H1 (cell line): Measurements from ENCODE around the gene ULK2. TPM values are rescaled to one million over a fixed set of nuclear protein-coding genes. Genes with fewer than 3 reads are reported as not detected.

Source experiments
- CTCF ChIA-PET: fragments of 300-600 bp; sonication (Branson Sonifier 250); formaldehyde crosslinking; loops from one replicate; lab custom pipeline; 2021; ENCODE audit not compliant: partially characterized antibody; lab: Charles Lee
- POLR2A ChIA-PET: fragments of 300-600 bp; sonication (Branson Sonifier 250); formaldehyde crosslinking; loops from one replicate; lab custom pipeline; 2021; ENCODE audit warnings: inconsistent platforms; ENCODE audit not compliant: partially characterized antibody; lab: Charles Lee
- DNase-seq, 2 experiments: peaks; one replicate each; pipeline versions ENCODE4 v3.0.0 to v3.0.0-alpha.2; 2010 to 2022; ENCODE audit warnings: low spot score in 2 of 2, low read depth in 1 of 2, mixed read lengths in 1 of 2
- FAIRE-seq: peaks from 2 replicates; lab custom pipeline; 2011; peaks lifted over from hg19 to GRCh38; lab: Jason Lieb, UNC
- H2AFZ ChIP-seq: 2 replicates; pipeline ENCODE4 v1.8.1; 2012; ENCODE audit warnings: low read length, inconsistent platforms
- H2AK5ac ChIP-seq: 2 replicates; pipeline ENCODE4 v1.6.1; 2013; ENCODE audit warnings: low read depth, low read length
- H2BK120ac ChIP-seq: replicated peaks from 2 replicates; pipeline ENCODE3; 2013; ENCODE audit warnings: low read depth, low read length, inconsistent platforms
- H2BK12ac ChIP-seq: 2 replicates; pipeline ENCODE4 v1.6.1; 2013; ENCODE audit warnings: low read depth, low read length
- H2BK15ac ChIP-seq: 2 replicates; pipeline ENCODE4 v1.6.1; 2013; ENCODE audit warnings: low read length
- H2BK20ac ChIP-seq: 2 replicates; pipeline ENCODE4 v1.6.1; 2013; ENCODE audit warnings: low read length
- H2BK5ac ChIP-seq: 2 replicates; pipeline ENCODE4 v1.6.1; 2013; ENCODE audit warnings: low read depth, low read length
- H3K14ac ChIP-seq: 2 replicates; pipeline ENCODE4 v1.6.1; 2013; ENCODE audit warnings: inconsistent platforms; ENCODE audit not compliant: insufficient read length
- H3K18ac ChIP-seq: 2 replicates; pipeline ENCODE4 v1.6.1; 2013; ENCODE audit warnings: low read length; ENCODE audit errors: extremely low read depth
- H3K23ac ChIP-seq: 2 replicates; pipeline ENCODE4 v1.6.1; 2013; ENCODE audit warnings: inconsistent platforms; ENCODE audit not compliant: insufficient read length
- H3K23me2 ChIP-seq: 2 replicates; pipeline ENCODE4 v1.6.1; 2013; ENCODE audit warnings: low read depth, low read length
- H3K27ac ChIP-seq: 2 replicates; pipeline ENCODE4 v1.6.1; 2011; ENCODE audit warnings: low read depth, low read length, inconsistent platforms
- H3K27me3 ChIP-seq, 4 experiments: replicated peaks in 1 of 4; 1 replicate in 1 of 4; 2 replicates in 3 of 4; pipeline versions ENCODE4 v1.6.1 to v1.8.1; 2011 to 2013; ENCODE audit warnings: low read length in 3 of 4, mild to moderate bottlenecking in 3 of 4, inconsistent platforms in 2 of 4, mixed read lengths in 2 of 4, moderate library complexity in 1 of 4; ENCODE audit not compliant: control insufficient read depth in 3 of 4, insufficient read depth in 3 of 4; ENCODE audit errors: extremely low read depth in 1 of 4
- H3K36me3 ChIP-seq, 4 experiments: 2 replicates each; pipeline versions ENCODE4 v1.6.1 to v1.8.1; 2011 to 2013; ENCODE audit warnings: mild to moderate bottlenecking in 4 of 4, low read length in 3 of 4, moderate library complexity in 2 of 4, control low read depth in 1 of 4, inconsistent platforms in 1 of 4; ENCODE audit not compliant: insufficient read depth in 4 of 4, control insufficient read depth in 2 of 4
- H3K4ac ChIP-seq: replicated peaks from 2 replicates; pipeline ENCODE3; 2013; ENCODE audit warnings: low read length, low read depth, mixed read lengths, inconsistent platforms; ENCODE audit not compliant: insufficient read length
- H3K4me1 ChIP-seq, 4 experiments: replicated peaks in 1 of 4; 1 replicate in 1 of 4; 2 replicates in 3 of 4; pipeline versions ENCODE4 v1.6.1 to v1.8.1; 2011 to 2013; ENCODE audit warnings: low read length in 3 of 4, inconsistent platforms in 2 of 4, mixed read lengths in 1 of 4; ENCODE audit not compliant: insufficient read depth in 4 of 4, control insufficient read depth in 3 of 4
- H3K4me2 ChIP-seq, 2 experiments: 2 replicates each; pipeline versions ENCODE4 v1.6.1 to v1.8.1; 2011 to 2013; ENCODE audit warnings: low read depth in 2 of 2, low read length in 2 of 2, control low read depth in 1 of 2, inconsistent platforms in 1 of 2, mild to moderate bottlenecking in 1 of 2; ENCODE audit not compliant: insufficient read depth in 1 of 2
- H3K4me3 ChIP-seq, 4 experiments: fragments of 200-600, 300-600 bp in 1 of 4; sonication (generic), shearing (Covaris generic), sonication (Bioruptor Twin) in 1 of 4; 2 replicates each; pipeline versions ENCODE4 v1.5.1 to v1.8.1; 2011 to 2016; ENCODE audit warnings: low read length in 4 of 4, low read depth in 3 of 4, control low read depth in 2 of 4, inconsistent platforms in 2 of 4, mild to moderate bottlenecking in 2 of 4, mixed read lengths in 1 of 4, moderate library complexity in 1 of 4; ENCODE audit not compliant: insufficient read depth in 2 of 4; ENCODE audit errors: extremely low read depth in 1 of 4
- H3K56ac ChIP-seq: replicated peaks from 2 replicates; pipeline ENCODE3; 2013; ENCODE audit warnings: low read depth, mild to moderate bottlenecking, mixed read lengths, low read length, inconsistent platforms; ENCODE audit not compliant: insufficient read length
- H3K79me1 ChIP-seq: 2 replicates; pipeline ENCODE4 v1.6.1; 2013; ENCODE audit warnings: low read depth, low read length, control low read depth
- H3K79me2 ChIP-seq, 2 experiments: 2 replicates each; pipeline versions ENCODE4 v1.6.1 to v1.8.1; 2012 to 2013; ENCODE audit warnings: low read length in 2 of 2, mild to moderate bottlenecking in 2 of 2, inconsistent platforms in 1 of 2; ENCODE audit not compliant: insufficient read depth in 2 of 2, control insufficient read depth in 1 of 2
- H3K9ac ChIP-seq, 4 experiments: replicated peaks in 1 of 4; 1 replicate in 1 of 4; 2 replicates in 3 of 4; pipeline versions ENCODE4 v1.6.1 to v1.8.1; 2011 to 2013; ENCODE audit warnings: low read depth in 3 of 4, low read length in 3 of 4, control low read depth in 2 of 4, mild to moderate bottlenecking in 2 of 4, moderate library complexity in 2 of 4, inconsistent platforms in 1 of 4; ENCODE audit errors: extremely low read depth in 1 of 4
- H3K9me3 ChIP-seq, 2 experiments: 2 replicates each; pipeline versions ENCODE4 v1.6.1 to v1.8.1; 2012 to 2013; ENCODE audit warnings: mild to moderate bottlenecking in 2 of 2, moderate library complexity in 2 of 2, control low read depth in 1 of 2, inconsistent platforms in 1 of 2, low read depth in 1 of 2, low read length in 1 of 2, mixed read lengths in 1 of 2; ENCODE audit not compliant: insufficient read depth in 2 of 2
- H4K20me1 ChIP-seq, 2 experiments: replicated peaks in 1 of 2; 2 replicates each; pipeline versions ENCODE3 to v1.8.1; 2011 to 2013; ENCODE audit warnings: inconsistent platforms in 2 of 2, low read length in 2 of 2, mild to moderate bottlenecking in 1 of 2; ENCODE audit not compliant: insufficient read depth in 2 of 2, control insufficient read depth in 1 of 2
- H4K5ac ChIP-seq: 2 replicates; pipeline ENCODE4 v1.6.1; 2013; ENCODE audit warnings: low read length, low read depth, mixed read lengths, inconsistent platforms; ENCODE audit not compliant: insufficient read length
- H4K8ac ChIP-seq: 2 replicates; pipeline ENCODE4 v1.8.0; 2013; ENCODE audit warnings: mild to moderate bottlenecking, moderate library complexity, low read length, inconsistent platforms; ENCODE audit not compliant: insufficient read depth; ENCODE audit errors: extremely low read depth
- H4K91ac ChIP-seq: replicated peaks from 2 replicates; pipeline ENCODE3; 2013; ENCODE audit warnings: low read length, mixed read lengths, inconsistent platforms; ENCODE audit not compliant: insufficient read length
- BRCA1 ChIP-seq: IDR thresholded peaks from 2 replicates; pipeline ENCODE4 v1.6.1; 2012; ENCODE audit warnings: low read depth, low read length, improper control_type of control experiment
- CHD1 ChIP-seq: IDR thresholded peaks from 2 replicates; pipeline ENCODE4 v1.6.1; 2012; ENCODE audit warnings: low read depth, low read length, improper control_type of control experiment
- CTBP2 ChIP-seq: IDR thresholded peaks from 2 replicates; pipeline ENCODE4 v1.7.0; 2011; ENCODE audit warnings: borderline replicate concordance, mild to moderate bottlenecking, moderate library complexity, mixed read lengths, low read length; ENCODE audit not compliant: insufficient read depth, insufficient read length
- EZH2 ChIP-seq: fragments of 200-600 bp; sonication (generic); IDR thresholded peaks from 2 replicates; pipeline ENCODE4 v1.7.1; 2012; ENCODE audit warnings: low read depth, mild to moderate bottlenecking, moderate library complexity, low read length, inconsistent platforms; ENCODE audit not compliant: severe bottlenecking
- GABPA ChIP-seq: IDR thresholded peaks from 2 replicates; pipeline ENCODE4 v1.6.1; 2011; ENCODE audit warnings: mild to moderate bottlenecking, low read length, moderate library complexity, borderline replicate concordance; ENCODE audit not compliant: insufficient read depth
- NRF1 ChIP-seq: IDR thresholded peaks from 2 replicates; pipeline ENCODE4 v1.6.1; 2011; ENCODE audit warnings: mild to moderate bottlenecking, low read depth, low read length, improper control_type of control experiment
- PHF8 ChIP-seq: fragments of 200-600 bp; sonication (generic); conservative IDR thresholded peaks from 2 replicates; pipeline ENCODE4 v1.7.1; 2012; ENCODE audit warnings: low read depth, mild to moderate bottlenecking, inconsistent platforms, low read length, moderate library complexity
- POLR2AphosphoS5 ChIP-seq: IDR thresholded peaks from 2 replicates; pipeline ENCODE4 v1.6.1; 2011; ENCODE audit warnings: low read depth, low read length
- RAD21 ChIP-seq, 2 experiments: IDR thresholded peaks in 1 of 2; conservative IDR thresholded peaks in 1 of 2; 2 replicates each; pipeline ENCODE4 v1.6.1; 2011; ENCODE audit warnings: low read depth in 2 of 2, low read length in 2 of 2, improper control_type of control experiment in 1 of 2, inconsistent platforms in 1 of 2, mild to moderate bottlenecking in 1 of 2, moderate library complexity in 1 of 2
- RNF2 ChIP-seq: fragments of 200-900, 300-1000 bp; sonication (generic); IDR thresholded peaks from 2 replicates; pipeline ENCODE4 v1.7.1; 2016; ENCODE audit warnings: borderline replicate concordance, low read depth, mild to moderate bottlenecking, antibody characterized with exemption, low read length; ENCODE audit not compliant: poor library complexity, severe bottlenecking; ENCODE audit errors: missing control alignments
- RXRA ChIP-seq: IDR thresholded peaks from 2 replicates; pipeline ENCODE4 v1.6.1; 2011; ENCODE audit warnings: low read depth, mild to moderate bottlenecking, low read length, moderate library complexity; ENCODE audit not compliant: insufficient read depth
- SP2 ChIP-seq: IDR thresholded peaks from 2 replicates; pipeline ENCODE4 v1.6.1; 2012; ENCODE audit warnings: mild to moderate bottlenecking, low read length, inconsistent platforms
- WGBS, 2 experiments: shearing (Covaris generic) in 1 of 2; methylation state at CpG; one replicate each; pipeline versions ENCODE4 v1.1.6 to v1.1.7; 2013 to 2015; ENCODE audit warnings: low lambda C conversion rate in 2 of 2, mixed read lengths in 2 of 2, inconsistent platforms in 1 of 2, low coverage in 1 of 2, missing lambda C conversion rate in 1 of 2; ENCODE audit not compliant: insufficient replicate concordance in 2 of 2, insufficient coverage in 1 of 2, insufficient read length in 1 of 2; ENCODE audit errors: extremely low coverage in 1 of 2, missing lambda C conversion rate in 1 of 2; 5-methylcytosine and 5-hydroxymethylcytosine counted together
- polyA plus RNA-seq, 7 experiments: library from polyadenylated mRNA; depleted of rRNA in 3 of 7; stranded (reverse) in 5 of 7; unstranded in 2 of 7; fragments of >200 nt in 5 of 7; fragments of 200-250 nt in 2 of 7; gene quantifications; 1 replicate in 5 of 7; 2 replicates in 1 of 7; 4 replicates in 1 of 7; pipeline versions ENCODE4 v1.2.1 to v1.2.3, GENCODE V29; 2011 to 2013; ENCODE audit warnings: missing spikeins in 2 of 7, mixed read lengths in 2 of 7
- total RNA-seq: library from RNA; stranded (reverse); fragmentation: NEBNext Ultra II Directional; extraction: Animal tissue kit (Norgen Biotek cat#: 25700); gene quantifications from 2 replicates; pipeline ENCODE4 v1.2.1, GENCODE V29; 2021

ULK2 gene
- total and polyA plus RNA-seq, 2 of the 8 experiments (the other 6 are each of a cell fraction or from before 2014, with no cell fraction given): 5.3 to 9.8 TPM

DNA sequence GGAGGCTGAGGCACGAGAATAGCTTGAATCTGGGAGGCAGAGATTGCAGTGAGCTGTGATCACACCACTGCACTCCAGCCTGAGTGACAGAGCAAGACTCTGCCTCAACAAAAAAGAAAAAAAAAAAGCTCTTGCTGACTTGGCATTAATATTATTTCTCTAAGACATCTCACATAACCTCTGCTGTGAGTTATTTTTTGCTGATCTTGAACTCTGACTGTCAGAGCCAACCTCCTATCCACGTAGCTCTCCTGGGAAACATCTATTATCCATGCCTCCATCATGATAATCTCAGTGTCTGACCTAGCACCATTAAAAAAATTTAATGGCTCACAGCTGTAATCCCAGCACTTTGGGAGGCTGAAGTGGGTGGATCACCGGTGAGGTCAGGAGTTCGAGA lies 12.7 kb upstream of the ULK2 start:
- Histone ChIP-seq H3K27me3 (peaks cover 0 to 1% (median 0%) of the 10 kb centered on the region in 4 experiments; a peak in 1 of 7 replicates), H3K18ac (no peak overlapping the region), H3K23me2 (no peaks in the 10 kb centered on the region), H3K14ac (no peak overlapping the region), H2BK15ac (no peak overlapping the region), H4K20me1 (no peaks in the 10 kb centered on the region), H3K23ac (no peak overlapping the region), H2BK12ac (no peak overlapping the region), H4K8ac (no peak overlapping the region), H3K4me1 (no peaks in the 10 kb centered on the region), H3K9ac (no peak overlapping the region), H3K27ac (no peak overlapping the region), H3K56ac (no peak overlapping the region), H3K4ac (no peak overlapping the region), H3K4me3 (no peak overlapping the region), H2BK5ac (no peak overlapping the region), H2BK20ac (no peak overlapping the region), H3K36me3 (no peaks in the 10 kb centered on the region), H2BK120ac (no peak overlapping the region), H3K79me1 (no peaks in the 10 kb centered on the region), H2AK5ac (no peak overlapping the region), H3K79me2 (no peaks in the 10 kb centered on the region), H4K91ac (no peak overlapping the region), H3K9me3 (no peaks in the 10 kb centered on the region), H2AFZ (no peak overlapping the region), H3K4me2 (no peak overlapping the region), H4K5ac (no peak overlapping the region)
- ChIA-PET POLR2A (interaction anchor here (0.6 to 1.2 kb wide), 3 partner anchors 11 to 97 kb away, joined by 3 read pairs; partner anchors contain the start of gene AKAP10), CTCF (interaction anchor here (0.7 to 1.3 kb wide), 4 partner anchors 10 to 128 kb away, joined by 3 to 4 read pairs (median 3); partner anchors contain the start of gene ULK2)
- DNase-seq (no peak), FAIRE-seq (no peak)
- WGBS, 2 experiments: 93% methylated on average over 4 of the region's 4 CpGs; no CpG with 5 or more reads in 1 of the 2 experiments
- TF ChIP-seq NRF1 (no peak), EZH2 (no peak), CTBP2 (no peak), RAD21 (IDR thresholded peaks at IDR 0.05 in 1 of 2, conservative IDR thresholded peaks at IDR 0.05 in 1 of 2; ENCODE audit: low read depth in 2 of 2, low read length in 2 of 2) (no peak), POLR2AphosphoS5 (no peak), RXRA (no peak), SP2 (no peak), PHF8 (no peak), RNF2 (no peak), BRCA1 (no peak), CHD1 (no peak), GABPA (no peak)
